PC-9 (cell line): ENCODE data around the gene ABTB2.

Experiments
- EZH2 ChIP-seq: fragments of 200-600 bp; sonication (generic); IDR thresholded peaks from 2 replicates; pipeline ENCODE4 v1.8.0; 2017; ENCODE audit warnings: antibody characterized with exemption, low read depth
- TF ChIP-seq, protein P1 (sequence below): fragments of 200-600 bp; sonication (generic); conservative IDR thresholded peaks from 2 replicates; pipeline ENCODE4 v1.6.1; 2017; ENCODE audit warnings: mixed run types, antibody characterized with exemption, mild to moderate bottlenecking, moderate library complexity

- TF ChIP-seq, protein P1, sequence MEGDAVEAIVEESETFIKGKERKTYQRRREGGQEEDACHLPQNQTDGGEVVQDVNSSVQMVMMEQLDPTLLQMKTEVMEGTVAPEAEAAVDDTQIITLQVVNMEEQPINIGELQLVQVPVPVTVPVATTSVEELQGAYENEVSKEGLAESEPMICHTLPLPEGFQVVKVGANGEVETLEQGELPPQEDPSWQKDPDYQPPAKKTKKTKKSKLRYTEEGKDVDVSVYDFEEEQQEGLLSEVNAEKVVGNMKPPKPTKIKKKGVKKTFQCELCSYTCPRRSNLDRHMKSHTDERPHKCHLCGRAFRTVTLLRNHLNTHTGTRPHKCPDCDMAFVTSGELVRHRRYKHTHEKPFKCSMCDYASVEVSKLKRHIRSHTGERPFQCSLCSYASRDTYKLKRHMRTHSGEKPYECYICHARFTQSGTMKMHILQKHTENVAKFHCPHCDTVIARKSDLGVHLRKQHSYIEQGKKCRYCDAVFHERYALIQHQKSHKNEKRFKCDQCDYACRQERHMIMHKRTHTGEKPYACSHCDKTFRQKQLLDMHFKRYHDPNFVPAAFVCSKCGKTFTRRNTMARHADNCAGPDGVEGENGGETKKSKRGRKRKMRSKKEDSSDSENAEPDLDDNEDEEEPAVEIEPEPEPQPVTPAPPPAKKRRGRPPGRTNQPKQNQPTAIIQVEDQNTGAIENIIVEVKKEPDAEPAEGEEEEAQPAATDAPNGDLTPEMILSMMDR = no peak
- no peak for TF ChIP-seq EZH2
Measured at GRCh38 chr11:34332524-34332923, 25.3 kb downstream of the ABTB2 start.
